Activated CD4-positive, alpha-beta T cell treated with anti-CD3 and anti-CD28 coated beads, Interleukin-2, amount 10 ng/mL, durations not matched to agents 7 days and 5 days (primary cell): Measurements from ENCODE around the gene FGF6. TPM values are rescaled to one million over a fixed set of nuclear protein-coding genes. Genes with fewer than 3 reads are reported as not detected.
"Not testable (repeated sequence)": the region's sequence is repeated elsewhere in the genome, so short reads cannot be mapped to it uniquely, and the experiment has no call there.

Experiments used
- CTCF ChIA-PET: fragments of 350-600 bp; sonication (Branson Sonifier 250); formaldehyde crosslinking; loops from one replicate; lab custom pipeline; 2021; ENCODE audit warnings: antibody characterized with exemption; lab: Charles Lee
- POLR2A ChIA-PET: fragments of 350-600 bp; sonication (Branson Sonifier 250); formaldehyde crosslinking; loops from one replicate; lab custom pipeline; 2021; ENCODE audit warnings: antibody characterized with exemption; lab: Charles Lee
- DNase-seq: peaks from one replicate; pipeline ENCODE4 v3.0.0-alpha.2; 2020
- H3K27ac Mint-ChIP-seq: one replicate; pipeline ENCODE4 v1.8.0; 2021; ENCODE audit warnings: mild to moderate bottlenecking, moderate library complexity, mixed read lengths
- H3K27me3 Mint-ChIP-seq: one replicate; pipeline ENCODE4 v1.8.0; 2021; ENCODE audit warnings: mixed read lengths
- H3K36me3 Mint-ChIP-seq: one replicate; pipeline ENCODE4 v1.8.0; 2021; ENCODE audit warnings: low read depth, mixed read lengths
- H3K4me1 Mint-ChIP-seq: one replicate; pipeline ENCODE4 v1.8.0; 2021; ENCODE audit warnings: mixed read lengths
- H3K4me3 Mint-ChIP-seq: one replicate; pipeline ENCODE4 v1.8.0; 2021; ENCODE audit warnings: mild to moderate bottlenecking, moderate library complexity, mixed read lengths
- H3K9me3 Mint-ChIP-seq: one replicate; pipeline ENCODE4 v1.8.0; 2021; ENCODE audit warnings: mixed read lengths
- total RNA-seq, 2 experiments: library from RNA; stranded (reverse); gene quantifications; one replicate each; pipeline ENCODE4 v1.2.3, GENCODE V29; 2021

The FGF6 gene
- total RNA-seq, 2 experiments from 2014 or later, result not detected

GRCh38 chr12:4404877-4405637 lies 40.6 kb downstream of the FGF6 start:
- POLR2A ChIA-PET, result interaction anchor here (0.6 kb wide), 1 partner anchor 26 kb away, joined by 4 read pairs; no protein-coding TSS in a partner anchor

GRCh38 chr12:4402996-4403395 lies 42.6 kb downstream of the FGF6 start:
- ChIA-PET POLR2A (no interaction called here), CTCF (interaction anchor here (1.0 to 1.3 kb wide), 2 partner anchors 12 to 194 kb away, joined by 3 to 4 read pairs; no protein-coding TSS in a partner anchor)
- H3K27ac Mint-ChIP-seq, result no peak overlapping the region
- H3K4me3 Mint-ChIP-seq, result no peak overlapping the region
- H3K27me3 Mint-ChIP-seq, result peaks cover 17% of the 10 kb centered on the region
- DNase-seq, result no peak
- no peaks in the 10 kb centered on the region for H3K4me1 Mint-ChIP-seq
- no peaks in the 10 kb centered on the region for H3K36me3 Mint-ChIP-seq
- no peaks in the 10 kb centered on the region for H3K9me3 Mint-ChIP-seq

More at GRCh38 chr12:4404877-4405637, 40.6 kb downstream of the FGF6 start:
- peaks cover 13% of the 10 kb centered on the region for H3K27me3 Mint-ChIP-seq
- H3K4me3 Mint-ChIP-seq, H3K9me3 Mint-ChIP-seq, DNase-seq, H3K4me1 Mint-ChIP-seq, H3K36me3 Mint-ChIP-seq, H3K27ac Mint-ChIP-seq: not testable (repeated sequence)
- CTCF ChIA-PET, result interaction anchor here (0.7 to 2.5 kb wide), 3 partner anchors 10 to 808 kb away, joined by 4 to 10 read pairs (median 5); no protein-coding TSS in a partner anchor

- H3K9me3 Mint-ChIP-seq, result no peaks in the 10 kb centered on the region
- ChIA-PET CTCF (no interaction called here), POLR2A (no interaction called here)
- no peaks in the 10 kb centered on the region for H3K36me3 Mint-ChIP-seq
- no peak overlapping the region for H3K4me3 Mint-ChIP-seq
- no peaks in the 10 kb centered on the region for H3K4me1 Mint-ChIP-seq
- no peak overlapping the region for H3K27ac Mint-ChIP-seq
- DNase-seq, result no peak
- peaks cover 26% of the 10 kb centered on the region for H3K27me3 Mint-ChIP-seq
Measured at GRCh38 chr12:4401117-4401516, 44.5 kb downstream of the FGF6 start.

GRCh38 chr12:4395818-4396217 lies 49.8 kb downstream of the FGF6 start:
- Mint-ChIP-seq H3K9me3 (no peaks in the 10 kb centered on the region), H3K4me1 (peaks cover 8% of the 10 kb centered on the region), H3K27me3 (peaks cover 48% of the 10 kb centered on the region), H3K4me3 (no peak overlapping the region), H3K36me3 (no peaks in the 10 kb centered on the region), H3K27ac (no peak overlapping the region)
- ChIA-PET POLR2A (no interaction called here), CTCF (no interaction called here)
- DNase-seq, result no peak

- no peaks in the 10 kb centered on the region for H3K9me3 Mint-ChIP-seq
- H3K4me3 Mint-ChIP-seq, result no peak overlapping the region
- DNase-seq, result no peak
- CTCF ChIA-PET, result no interaction called here
- POLR2A ChIA-PET, result no interaction called here
- H3K36me3 Mint-ChIP-seq, result no peaks in the 10 kb centered on the region
- H3K27me3 Mint-ChIP-seq, result peaks cover 45% of the 10 kb centered on the region
- H3K27ac Mint-ChIP-seq, result no peak overlapping the region
- peaks cover 8% of the 10 kb centered on the region for H3K4me1 Mint-ChIP-seq
Measured at GRCh38 chr12:4393211-4393610, 52.4 kb downstream of the FGF6 start.

- no peak overlapping the region for H3K27ac Mint-ChIP-seq
- no peak for DNase-seq
Measured at GRCh38 chr12:4392223-4392742, 53.3 kb downstream of the FGF6 start.

GRCh38 chr12:4388662-4389061 lies 57.0 kb downstream of the FGF6 start:
- no peak overlapping the region for H3K4me3 Mint-ChIP-seq
- H3K27ac Mint-ChIP-seq, result no peak overlapping the region
- ChIA-PET POLR2A (no interaction called here), CTCF (interaction anchor here (1.2 kb wide), 1 partner anchor 346 kb away, joined by 3 read pairs; no protein-coding TSS in a partner anchor)
- H3K4me1 Mint-ChIP-seq, result peaks cover 8% of the 10 kb centered on the region
- H3K36me3 Mint-ChIP-seq, result no peaks in the 10 kb centered on the region
- H3K27me3 Mint-ChIP-seq, result peaks cover 25% of the 10 kb centered on the region
- no peak for DNase-seq
- no peaks in the 10 kb centered on the region for H3K9me3 Mint-ChIP-seq

More at GRCh38 chr12:4392223-4392742, 53.3 kb downstream of the FGF6 start:
- no peaks in the 10 kb centered on the region for H3K36me3 Mint-ChIP-seq
- H3K4me1 Mint-ChIP-seq, result peaks cover 8% of the 10 kb centered on the region
- ChIA-PET POLR2A (no interaction called here), CTCF (no interaction called here)
- H3K4me3 Mint-ChIP-seq, result no peak overlapping the region
- H3K27me3 Mint-ChIP-seq, result peaks cover 47% of the 10 kb centered on the region
- no peaks in the 10 kb centered on the region for H3K9me3 Mint-ChIP-seq

GRCh38 chr12:4388032-4388431 lies 57.6 kb downstream of the FGF6 start:
- ChIA-PET POLR2A (no interaction called here), CTCF (interaction anchor here (1.2 kb wide), 1 partner anchor 347 kb away, joined by 3 read pairs; no protein-coding TSS in a partner anchor)
- Mint-ChIP-seq H3K4me3 (no peak overlapping the region), H3K27me3 (peaks cover 25% of the 10 kb centered on the region), H3K9me3 (no peaks in the 10 kb centered on the region), H3K36me3 (no peaks in the 10 kb centered on the region), H3K4me1 (peaks cover 8% of the 10 kb centered on the region), H3K27ac (no peak overlapping the region)
- DNase-seq, result no peak

GRCh38 chr12:4387607-4388006 lies 58.0 kb downstream of the FGF6 start:
- CTCF ChIA-PET, result interaction anchor here (1.2 kb wide), 1 partner anchor 347 kb away, joined by 3 read pairs; no protein-coding TSS in a partner anchor
- no peak for DNase-seq
- POLR2A ChIA-PET, result no interaction called here
- Mint-ChIP-seq H3K4me3 (no peak overlapping the region), H3K9me3 (no peaks in the 10 kb centered on the region), H3K4me1 (peaks cover 3% of the 10 kb centered on the region), H3K36me3 (no peaks in the 10 kb centered on the region), H3K27ac (no peak overlapping the region), H3K27me3 (peaks cover 21% of the 10 kb centered on the region)

- POLR2A ChIA-PET, result no interaction called here
- Mint-ChIP-seq H3K9me3 (no peaks in the 10 kb centered on the region), H3K4me1 (no peaks in the 10 kb centered on the region), H3K4me3 (no peak overlapping the region), H3K27me3 (peaks cover 21% of the 10 kb centered on the region), H3K27ac (no peak overlapping the region), H3K36me3 (no peaks in the 10 kb centered on the region)
- CTCF ChIA-PET, result no interaction called here
- no peak for DNase-seq
Measured at GRCh38 chr12:4386801-4387200, 58.8 kb downstream of the FGF6 start.

Other genes with a start within 250 kb of the FGF6 start
- gene CCND2, start 172.1 kb downstream of the FGF6 start, total RNA-seq, result 100 to 1,000 TPM; 290 to 332 TPM
- gene TIGAR, start 124.6 kb downstream of the FGF6 start, total RNA-seq, result 10 to 100 TPM; 11.0 to 14.4 TPM
- not detected for gene FGF23, start 66.1 kb downstream of the FGF6 start, total RNA-seq
- 10 to 100 TPM; 48.2 to 52.3 TPM for gene RAD51AP1, start 93.1 kb upstream of the FGF6 start, total RNA-seq
- 10 to 100 TPM; 29.5 to 33.4 TPM for gene DYRK4, start 116.4 kb upstream of the FGF6 start, total RNA-seq
- gene AKAP3, start 203.2 kb upstream of the FGF6 start, total RNA-seq, result 1 to 10 TPM; 2.5 to 2.6 TPM
- 100 to 1,000 TPM; 105 to 120 TPM for gene NDUFA9, start 203.3 kb upstream of the FGF6 start, total RNA-seq